ENCODE data around the gene RNU2-63P. TPM values are rescaled to one million over a fixed set of nuclear protein-coding genes. Genes with fewer than 3 reads are reported as not detected.

Gene RNU2-63P
- polyA plus RNA-seq, 1 of the 3 experiments (the other 2 are of a cell fraction), result not detected

DNA sequence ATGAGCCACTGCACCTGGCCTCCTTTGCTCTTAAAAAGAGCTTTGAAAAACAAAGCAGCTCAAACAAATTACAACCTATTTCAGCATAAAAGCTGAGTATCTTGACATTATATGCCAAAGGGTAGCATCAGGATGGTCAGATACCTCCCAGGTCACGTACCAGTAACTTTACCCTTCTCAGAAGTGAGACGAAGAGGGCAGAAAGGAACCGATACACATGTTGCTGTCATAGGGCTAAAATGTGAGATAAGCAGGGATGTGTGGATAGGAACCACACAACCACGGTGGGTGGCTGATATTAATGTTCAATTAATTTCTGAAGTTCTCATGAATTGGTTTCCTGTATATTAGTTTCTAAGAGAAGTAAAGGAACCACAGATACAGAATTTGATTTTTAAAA is 12.6 kb upstream of the RNU2-63P start:
- no peak overlapping the region for H3K9ac ChIP-seq
- ChIA-PET POLR2A (no interaction called here), CTCF (no interaction called here)
- H3K9me3 ChIP-seq, result no peaks in the 10 kb centered on the region
- no peak overlapping the region for H3K4me2 ChIP-seq
- no peak for DNase-seq
- H3F3A ChIP-seq (replicated peaks; ENCODE audit: insufficient read depth), result peaks cover 6% of the 10 kb centered on the region
- H3K27ac ChIP-seq (ENCODE audit: low read depth in 2 of 2, low read length in 1 of 2), result no peak overlapping the region
- no peak overlapping the region for H3K4me3 ChIP-seq (ENCODE audit: low read depth in 2 of 2, low read length in 1 of 2)
- TF ChIP-seq RFX5 (IDR thresholded peaks at IDR 0.05; ENCODE audit: low read length), result no peak
- no peak for TF ChIP-seq JUND (IDR thresholded peaks at IDR 0.05)
- no peak for TF ChIP-seq NFIC (IDR thresholded peaks at IDR 0.05; ENCODE audit: borderline replicate concordance)
- no peak for TF ChIP-seq SMC3 (IDR thresholded peaks at IDR 0.05; ENCODE audit: low read depth, low read length)
- no peak for TF ChIP-seq ZBTB33 (IDR thresholded peaks at IDR 0.05; ENCODE audit: borderline replicate concordance, low read depth)
- TF ChIP-seq, protein P1, sequence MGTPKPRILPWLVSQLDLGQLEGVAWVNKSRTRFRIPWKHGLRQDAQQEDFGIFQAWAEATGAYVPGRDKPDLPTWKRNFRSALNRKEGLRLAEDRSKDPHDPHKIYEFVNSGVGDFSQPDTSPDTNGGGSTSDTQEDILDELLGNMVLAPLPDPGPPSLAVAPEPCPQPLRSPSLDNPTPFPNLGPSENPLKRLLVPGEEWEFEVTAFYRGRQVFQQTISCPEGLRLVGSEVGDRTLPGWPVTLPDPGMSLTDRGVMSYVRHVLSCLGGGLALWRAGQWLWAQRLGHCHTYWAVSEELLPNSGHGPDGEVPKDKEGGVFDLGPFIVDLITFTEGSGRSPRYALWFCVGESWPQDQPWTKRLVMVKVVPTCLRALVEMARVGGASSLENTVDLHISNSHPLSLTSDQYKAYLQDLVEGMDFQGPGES (IDR thresholded peaks at IDR 0.05; ENCODE audit: low read depth, low read length), result no peak
- TF ChIP-seq, protein P2, sequence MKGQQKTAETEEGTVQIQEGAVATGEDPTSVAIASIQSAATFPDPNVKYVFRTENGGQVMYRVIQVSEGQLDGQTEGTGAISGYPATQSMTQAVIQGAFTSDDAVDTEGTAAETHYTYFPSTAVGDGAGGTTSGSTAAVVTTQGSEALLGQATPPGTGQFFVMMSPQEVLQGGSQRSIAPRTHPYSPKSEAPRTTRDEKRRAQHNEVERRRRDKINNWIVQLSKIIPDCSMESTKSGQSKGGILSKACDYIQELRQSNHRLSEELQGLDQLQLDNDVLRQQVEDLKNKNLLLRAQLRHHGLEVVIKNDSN (IDR thresholded peaks at IDR 0.05; ENCODE audit: borderline replicate concordance, low read depth), result no peak
- no peak for TF ChIP-seq POLR2AphosphoS5 (IDR thresholded peaks at IDR 0.05; ENCODE audit: low read depth, low read length)
- H3K79me2 ChIP-seq (ENCODE audit: insufficient read depth), result peaks cover 7% of the 10 kb centered on the region; the same call in 1 of the 2 replicates
- no peaks in the 10 kb centered on the region for H3K9me2 ChIP-seq
- H4K20me1 ChIP-seq (ENCODE audit: insufficient read depth), result no peaks in the 10 kb centered on the region
- WGBS (ENCODE audit: low lambda C conversion rate), result 97% methylated on average over 4 of the region's 4 CpGs
- no peak overlapping the region for H2AFZ ChIP-seq (ENCODE audit: low read depth)
- no peaks in the 10 kb centered on the region for H3K4me1 ChIP-seq (ENCODE audit: control insufficient read depth in 1 of 2, insufficient read depth in 2 of 2, low read depth in 1 of 2, low read length in 1 of 2)
- H3K27me3 ChIP-seq (ENCODE audit: insufficient read depth), result no peaks in the 10 kb centered on the region
- H3K36me3 ChIP-seq (replicated peaks in 1 of 2; ENCODE audit: control insufficient read depth in 1 of 2, insufficient read depth in 2 of 2, low read length in 1 of 2), result peaks cover 45 to 63% of the 10 kb centered on the region in 2 experiments

DNA sequence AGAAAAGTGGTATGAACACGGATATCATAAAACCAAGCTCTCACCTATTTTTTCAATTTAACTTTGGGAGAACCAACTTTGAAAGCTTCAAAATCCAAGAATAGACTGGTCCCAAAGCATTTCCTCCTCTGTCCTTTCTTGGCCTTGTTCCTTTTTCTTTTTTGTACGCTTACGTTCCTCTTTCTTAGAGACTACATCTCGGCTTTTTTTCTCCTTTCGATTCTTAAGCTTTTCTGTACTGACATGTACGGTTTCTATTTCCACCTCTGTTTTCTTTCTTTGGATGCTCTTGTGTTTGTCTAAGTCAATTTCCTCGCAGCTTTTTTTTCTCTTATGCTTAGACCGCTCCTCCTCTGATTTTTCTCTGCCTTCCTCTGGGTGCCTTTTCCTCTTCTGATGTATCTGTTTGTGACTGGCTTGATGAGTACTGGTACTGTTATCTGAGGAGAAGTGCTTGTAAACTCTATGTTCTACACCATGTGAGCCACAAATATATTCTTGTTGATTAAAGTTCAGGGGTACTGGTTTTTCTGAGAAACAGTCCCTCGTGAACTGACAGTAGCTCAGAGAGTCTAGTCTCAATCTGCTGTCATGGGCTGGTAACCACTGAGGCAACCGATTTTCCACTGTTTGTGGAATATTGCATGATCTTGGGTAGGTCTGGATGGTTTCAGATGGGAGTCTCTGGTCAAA is 11.5 kb upstream of the RNU2-63P start:
- Histone ChIP-seq H2AFZ (ENCODE audit: low read depth) (no peak overlapping the region), H3K9me3 (no peaks in the 10 kb centered on the region), H3K4me3 (ENCODE audit: low read depth in 2 of 2, low read length in 1 of 2) (no peak overlapping the region), H3K4me1 (ENCODE audit: control insufficient read depth in 1 of 2, insufficient read depth in 2 of 2, low read depth in 1 of 2, low read length in 1 of 2) (no peaks in the 10 kb centered on the region), H3K79me2 (ENCODE audit: insufficient read depth) (peaks cover 4% of the 10 kb centered on the region; the same call in 1 of the 2 replicates), H4K20me1 (ENCODE audit: insufficient read depth) (no peaks in the 10 kb centered on the region), H3K9ac (no peak overlapping the region), H3K9me2 (no peaks in the 10 kb centered on the region), H3K27ac (ENCODE audit: low read depth in 2 of 2, low read length in 1 of 2) (no peak overlapping the region), H3K27me3 (ENCODE audit: insufficient read depth) (no peaks in the 10 kb centered on the region), H3K36me3 (replicated peaks in 1 of 2; ENCODE audit: control insufficient read depth in 1 of 2, insufficient read depth in 2 of 2, low read length in 1 of 2) (peaks cover 40 to 55% of the 10 kb centered on the region in 2 experiments), H3K4me2 (no peak overlapping the region), H3F3A (replicated peaks; ENCODE audit: insufficient read depth) (peaks cover 6% of the 10 kb centered on the region)
- ChIA-PET POLR2A (no interaction called here), CTCF (no interaction called here)
- no peak for DNase-seq
- 93% methylated on average over 10 of the region's 10 CpGs for whole genome bisulfite sequencing (ENCODE audit: low lambda C conversion rate)
- TF ChIP-seq EP300 (IDR thresholded peaks at IDR 0.05; ENCODE audit: borderline replicate concordance in 1 of 2, low read depth in 1 of 2, low read length in 1 of 2), result no peak
- no peak for TF ChIP-seq REST (IDR thresholded peaks at IDR 0.05; ENCODE audit: low read depth, low read length)
- TF ChIP-seq YY1 (IDR thresholded peaks at IDR 0.05; ENCODE audit: low read depth), result no peak
- no peak for TF ChIP-seq JUND (IDR thresholded peaks at IDR 0.05)
- TF ChIP-seq RAD21 (IDR thresholded peaks at IDR 0.05; ENCODE audit: low read length), result no peak
- no peak for TF ChIP-seq SMC3 (IDR thresholded peaks at IDR 0.05; ENCODE audit: low read depth, low read length)
- no peak for TF ChIP-seq TEAD4 (IDR thresholded peaks at IDR 0.05; ENCODE audit: borderline replicate concordance, insufficient read depth)
- TF ChIP-seq, protein P3, sequence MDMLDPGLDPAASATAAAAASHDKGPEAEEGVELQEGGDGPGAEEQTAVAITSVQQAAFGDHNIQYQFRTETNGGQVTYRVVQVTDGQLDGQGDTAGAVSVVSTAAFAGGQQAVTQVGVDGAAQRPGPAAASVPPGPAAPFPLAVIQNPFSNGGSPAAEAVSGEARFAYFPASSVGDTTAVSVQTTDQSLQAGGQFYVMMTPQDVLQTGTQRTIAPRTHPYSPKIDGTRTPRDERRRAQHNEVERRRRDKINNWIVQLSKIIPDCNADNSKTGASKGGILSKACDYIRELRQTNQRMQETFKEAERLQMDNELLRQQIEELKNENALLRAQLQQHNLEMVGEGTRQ (IDR thresholded peaks at IDR 0.05; ENCODE audit: borderline replicate concordance, low read depth, low read length), result no peak
- no peak for TF ChIP-seq MXI1 (IDR thresholded peaks at IDR 0.05; ENCODE audit: low read depth, low read length)
- no peak for TF ChIP-seq ZBTB33 (IDR thresholded peaks at IDR 0.05; ENCODE audit: borderline replicate concordance, low read depth)

All from SK-N-SH (cell line).